HEK293 (cell line): ENCODE data around the gene HHLA2.

ENCODE experiments used
- CTCF ChIA-PET: fragments of 350-600 bp; formaldehyde crosslinking; extraction: SDS; loops from one replicate; lab custom pipeline; 2021; ENCODE audit warnings: antibody characterized with exemption; lab: Yijun Ruan, JAX
- POLR2A ChIA-PET: fragments of 300-600 bp; formaldehyde crosslinking; extraction: SDS; loops from one replicate; lab custom pipeline; 2020; ENCODE audit warnings: antibody characterized with exemption, inconsistent platforms; lab: Yijun Ruan, JAX
- H3K27ac ChIP-seq: fragments of 200-500 bp; sonication (Bioruptor generic); 2 replicates; pipeline ENCODE4 v1.5.1; 2014; ENCODE audit warnings: low read depth, low read length, control low read depth, inconsistent platforms; ENCODE audit errors: extremely low read depth
- H3K36me3 ChIP-seq, 2 experiments: fragments of 200-500 bp in 1 of 2; sonication (Bioruptor generic) in 1 of 2; 1 replicate in 1 of 2; 2 replicates in 1 of 2; pipeline ENCODE4 v1.5.1; 2014 to 2017; ENCODE audit warnings: inconsistent platforms in 2 of 2, low read length in 2 of 2; ENCODE audit not compliant: control insufficient read depth in 2 of 2, insufficient read depth in 1 of 2
- H3K4me1 ChIP-seq: fragments of 200-500 bp; sonication (Bioruptor generic); 2 replicates; pipeline ENCODE4 v1.5.1; 2014; ENCODE audit warnings: mild to moderate bottlenecking, low read length, inconsistent platforms; ENCODE audit not compliant: control insufficient read depth, insufficient read depth
- H3K4me3 ChIP-seq: 2 replicates; pipeline ENCODE4 v1.5.1; 2011; ENCODE audit warnings: low read depth, mild to moderate bottlenecking, control low read depth, low read length, moderate library complexity
- H3K9me3 ChIP-seq: fragments of 200-500 bp; sonication (Bioruptor generic); 2 replicates; pipeline ENCODE4 v1.5.1; 2014; ENCODE audit warnings: low read depth, low read length, inconsistent platforms; ENCODE audit not compliant: control insufficient read depth, insufficient read depth
- GLI4 ChIP-seq: fragments of 450-650 bp; formaldehyde crosslinking; IDR thresholded peaks from 2 replicates; pipeline ENCODE4 v1.5.1; 2016; ENCODE audit warnings: missing biosample characterization, missing genetic modification characterization
- KLF8 ChIP-seq: fragments of 450-650 bp; formaldehyde crosslinking; IDR thresholded peaks from 2 replicates; pipeline ENCODE4 v1.5.1; 2016; ENCODE audit warnings: missing biosample characterization, missing genetic modification characterization
- MYNN ChIP-seq: fragments of 450-650 bp; formaldehyde crosslinking; IDR thresholded peaks from 2 replicates; pipeline ENCODE4 v1.5.1; 2016; ENCODE audit warnings: missing biosample characterization, missing genetic modification characterization, borderline replicate concordance
- PRDM1 ChIP-seq: fragments of 450-650 bp; formaldehyde crosslinking; IDR thresholded peaks from 2 replicates; pipeline ENCODE4; 2016; ENCODE audit warnings: missing biosample characterization, missing genetic modification characterization
- PRDM10 ChIP-seq: fragments of 450-650 bp; formaldehyde crosslinking; IDR thresholded peaks from 2 replicates; pipeline ENCODE4 v1.5.1; 2016; ENCODE audit warnings: missing biosample characterization, missing genetic modification characterization
- REPIN1 ChIP-seq: fragments of 450-650 bp; formaldehyde crosslinking; IDR thresholded peaks from 2 replicates; pipeline ENCODE4 v1.5.1; 2017; ENCODE audit warnings: missing biosample characterization, missing genetic modification characterization, low read depth
- YY1 ChIP-seq: fragments of 450-650 bp; formaldehyde crosslinking; IDR thresholded peaks from 2 replicates; pipeline ENCODE4 v1.5.1; 2018; ENCODE audit warnings: missing biosample characterization, missing genetic modification characterization
- ZBTB26 ChIP-seq: fragments of 450-650 bp; formaldehyde crosslinking; optimal IDR thresholded peaks from 2 replicates; pipeline ENCODE3; 2016; ENCODE audit warnings: missing biosample characterization, mild to moderate bottlenecking, missing genetic modification characterization
- ZBTB48 ChIP-seq: fragments of 450-650 bp; formaldehyde crosslinking; IDR thresholded peaks from 2 replicates; pipeline ENCODE4 v1.5.1; 2016; ENCODE audit warnings: missing biosample characterization, missing genetic modification characterization
- ZNF112 ChIP-seq: fragments of 450-650 bp; formaldehyde crosslinking; IDR thresholded peaks from 2 replicates; pipeline ENCODE4 v1.5.0; 2017; ENCODE audit warnings: missing biosample characterization, missing genetic modification characterization
- ZNF146 ChIP-seq: fragments of 450-650 bp; formaldehyde crosslinking; IDR thresholded peaks from 2 replicates; pipeline ENCODE4 v1.5.1; 2016; ENCODE audit warnings: missing biosample characterization, missing genetic modification characterization
- ZNF148 ChIP-seq: fragments of 450-650 bp; formaldehyde crosslinking; IDR thresholded peaks from 2 replicates; pipeline ENCODE4 v1.5.0; 2017; ENCODE audit warnings: missing biosample characterization, missing genetic modification characterization, borderline replicate concordance
- ZNF214 ChIP-seq: fragments of 450-650 bp; formaldehyde crosslinking; IDR thresholded peaks from 2 replicates; pipeline ENCODE4 v1.5.1; 2017; ENCODE audit warnings: missing biosample characterization, mild to moderate bottlenecking, missing genetic modification characterization, borderline replicate concordance
- ZNF266 ChIP-seq: fragments of 450-650 bp; formaldehyde crosslinking; IDR thresholded peaks from 2 replicates; pipeline ENCODE4 v1.5.1; 2016; ENCODE audit warnings: missing biosample characterization, missing genetic modification characterization, low read depth
- ZNF391 ChIP-seq: fragments of 450-650 bp; formaldehyde crosslinking; IDR thresholded peaks from 2 replicates; pipeline ENCODE4 v1.5.1; 2016; ENCODE audit warnings: low read depth, missing biosample characterization, missing genetic modification characterization, borderline replicate concordance
- ZNF544 ChIP-seq: fragments of 450-650 bp; formaldehyde crosslinking; IDR thresholded peaks from 2 replicates; pipeline ENCODE4 v1.5.0; 2017; ENCODE audit warnings: missing biosample characterization, missing genetic modification characterization
- ZNF549 ChIP-seq: fragments of 450-650 bp; IDR thresholded peaks from 2 replicates; pipeline ENCODE4 v1.5.1; 2018; ENCODE audit warnings: missing biosample characterization, missing genetic modification characterization, mild to moderate bottlenecking, inconsistent platforms, moderate library complexity
- ZNF600 ChIP-seq: fragments of 450-650 bp; formaldehyde crosslinking; IDR thresholded peaks from 2 replicates; pipeline ENCODE4 v1.5.1; 2016; ENCODE audit warnings: missing biosample characterization, missing genetic modification characterization
- ZNF677 ChIP-seq: fragments of 450-650 bp; IDR thresholded peaks from 2 replicates; pipeline ENCODE4 v1.5.0; 2018; ENCODE audit warnings: missing biosample characterization, mild to moderate bottlenecking, missing genetic modification characterization, moderate library complexity
- TF ChIP-seq, protein P1 (sequence below): fragments of 450-650 bp; formaldehyde crosslinking; IDR thresholded peaks from 2 replicates; pipeline ENCODE4 v1.5.1; 2017; ENCODE audit warnings: missing biosample characterization, missing genetic modification characterization
- TF ChIP-seq, protein P2 (sequence below): fragments of 450-650 bp; formaldehyde crosslinking; IDR thresholded peaks from 2 replicates; pipeline ENCODE4 v1.5.1; 2016; ENCODE audit warnings: missing biosample characterization, missing genetic modification characterization
- TF ChIP-seq, protein P3 (sequence below): fragments of 450-650 bp; formaldehyde crosslinking; IDR thresholded peaks from 2 replicates; pipeline ENCODE4 v1.5.1; 2016; ENCODE audit warnings: missing biosample characterization, missing genetic modification characterization

HHLA2 gene

DNA sequence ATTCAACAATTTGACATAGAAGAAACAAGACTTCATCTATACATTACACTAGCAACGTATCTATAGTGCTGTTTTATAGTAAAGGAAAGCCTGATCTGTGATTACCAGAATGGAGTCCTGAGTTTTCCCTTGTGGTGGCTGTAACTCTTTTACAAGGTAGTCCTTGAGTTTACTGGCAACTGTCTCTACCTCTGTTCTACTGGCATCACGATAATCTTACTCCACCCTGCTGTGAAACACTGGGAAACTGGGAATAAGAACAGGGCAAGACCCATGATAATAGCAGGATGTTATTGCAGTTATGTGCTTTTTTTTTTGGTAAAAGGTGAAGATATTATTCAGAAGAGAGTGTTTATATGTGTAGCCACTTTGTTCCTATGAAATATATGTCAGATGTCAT lies 12.4 kb upstream of the HHLA2 start (continued):
- TF ChIP-seq ZNF148 (tag by site-specific recombination) (no peak), REPIN1 (no peak), ZNF266 (no peak), ZNF112 (tag by site-specific recombination) (no peak)
- TF ChIP-seq, protein P1, sequence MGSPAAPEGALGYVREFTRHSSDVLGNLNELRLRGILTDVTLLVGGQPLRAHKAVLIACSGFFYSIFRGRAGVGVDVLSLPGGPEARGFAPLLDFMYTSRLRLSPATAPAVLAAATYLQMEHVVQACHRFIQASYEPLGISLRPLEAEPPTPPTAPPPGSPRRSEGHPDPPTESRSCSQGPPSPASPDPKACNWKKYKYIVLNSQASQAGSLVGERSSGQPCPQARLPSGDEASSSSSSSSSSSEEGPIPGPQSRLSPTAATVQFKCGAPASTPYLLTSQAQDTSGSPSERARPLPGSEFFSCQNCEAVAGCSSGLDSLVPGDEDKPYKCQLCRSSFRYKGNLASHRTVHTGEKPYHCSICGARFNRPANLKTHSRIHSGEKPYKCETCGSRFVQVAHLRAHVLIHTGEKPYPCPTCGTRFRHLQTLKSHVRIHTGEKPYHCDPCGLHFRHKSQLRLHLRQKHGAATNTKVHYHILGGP (tag by site-specific recombination), result no peak

- Histone ChIP-seq H3K27ac (no peak overlapping the region), H3K4me3 (no peak overlapping the region), H3K36me3 (no peaks in the 10 kb centered on the region), H3K9me3 (no peaks in the 10 kb centered on the region), H3K4me1 (no peaks in the 10 kb centered on the region)
- ChIA-PET POLR2A (no interaction called here), CTCF (no interaction called here)
- TF ChIP-seq ZNF214 (tag by site-specific recombination), result no peak
- no peak for TF ChIP-seq ZNF391 (tag by site-specific recombination)
- TF ChIP-seq GLI4, result no peak
- TF ChIP-seq KLF8 (tag by site-specific recombination), result no peak
- TF ChIP-seq ZBTB26, result no peak
- TF ChIP-seq ZNF544 (tag by site-specific recombination), result no peak
- TF ChIP-seq PRDM10 (tag by site-specific recombination), result no peak
- no peak for TF ChIP-seq MYNN (tag by site-specific recombination)
- TF ChIP-seq YY1 (tag by site-specific recombination), result no peak
- no peak for TF ChIP-seq PRDM1
- no peak for TF ChIP-seq ZNF677 (tag by site-specific recombination)
- no peak for TF ChIP-seq ZBTB48 (tag by site-specific recombination)
- TF ChIP-seq ZNF600 (tag by site-specific recombination), result no peak
- TF ChIP-seq ZNF146 (tag by site-specific recombination), result no peak
- TF ChIP-seq ZNF549 (tag by site-specific recombination), result no peak
- TF ChIP-seq, protein P2, sequence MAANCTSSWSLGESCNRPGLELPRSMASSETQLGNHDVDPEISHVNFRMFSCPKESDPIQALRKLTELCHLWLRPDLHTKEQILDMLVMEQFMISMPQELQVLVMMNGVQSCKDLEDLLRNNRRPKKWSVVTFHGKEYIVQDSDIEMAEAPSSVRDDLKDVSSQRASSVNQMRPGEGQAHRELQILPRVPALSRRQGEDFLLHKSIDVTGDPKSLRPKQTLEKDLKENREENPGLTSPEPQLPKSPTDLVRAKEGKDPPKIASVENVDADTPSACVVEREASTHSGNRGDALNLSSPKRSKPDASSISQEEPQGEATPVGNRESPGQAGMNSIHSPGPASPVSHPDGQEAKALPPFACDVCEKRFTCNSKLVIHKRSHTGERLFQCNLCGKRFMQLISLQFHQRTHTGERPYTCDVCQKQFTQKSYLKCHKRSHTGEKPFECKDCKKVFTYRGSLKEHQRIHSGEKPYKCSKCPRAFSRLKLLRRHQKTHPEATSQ (tag by site-specific recombination), result no peak
- TF ChIP-seq, protein P3, sequence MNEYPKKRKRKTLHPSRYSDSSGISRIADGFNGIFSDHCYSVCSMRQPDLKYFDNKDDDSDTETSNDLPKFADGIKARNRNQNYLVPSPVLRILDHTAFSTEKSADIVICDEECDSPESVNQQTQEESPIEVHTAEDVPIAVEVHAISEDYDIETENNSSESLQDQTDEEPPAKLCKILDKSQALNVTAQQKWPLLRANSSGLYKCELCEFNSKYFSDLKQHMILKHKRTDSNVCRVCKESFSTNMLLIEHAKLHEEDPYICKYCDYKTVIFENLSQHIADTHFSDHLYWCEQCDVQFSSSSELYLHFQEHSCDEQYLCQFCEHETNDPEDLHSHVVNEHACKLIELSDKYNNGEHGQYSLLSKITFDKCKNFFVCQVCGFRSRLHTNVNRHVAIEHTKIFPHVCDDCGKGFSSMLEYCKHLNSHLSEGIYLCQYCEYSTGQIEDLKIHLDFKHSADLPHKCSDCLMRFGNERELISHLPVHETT (tag by site-specific recombination), result no peak
Measured at GRCh38 chr3:108285176-108285575, 11.2 kb upstream of the HHLA2 start.
